Ectodermal cell (in vitro differentiated cells): ENCODE measurements around the gene HK2.
"Not testable (repeated sequence)": the region's sequence is repeated elsewhere in the genome, so short reads cannot be mapped to it uniquely, and the experiment has no call there.

Experiments used
- H3K27ac ChIP-seq: 2 replicates; pipeline ENCODE4 v1.7.0; 2013; ENCODE audit warnings: mild to moderate bottlenecking, low read depth, low read length; ENCODE audit not compliant: insufficient read depth, poor library complexity, severe bottlenecking
- H3K27me3 ChIP-seq: 2 replicates; pipeline ENCODE4 v1.7.0; 2013; ENCODE audit warnings: mild to moderate bottlenecking, low read length; ENCODE audit not compliant: insufficient read depth, control insufficient read depth, poor library complexity, severe bottlenecking
- H3K36me3 ChIP-seq: one replicate; pipeline ENCODE4 v1.7.0; 2013; ENCODE audit warnings: low read length; ENCODE audit not compliant: control insufficient read depth, insufficient read depth
- H3K4me1 ChIP-seq: one replicate; pipeline ENCODE4 v1.7.0; 2013; ENCODE audit warnings: low read length; ENCODE audit not compliant: control insufficient read depth, insufficient read depth
- H3K4me3 ChIP-seq: 2 replicates; pipeline ENCODE4 v1.7.0; 2013; ENCODE audit warnings: low read depth, low read length, control low read depth; ENCODE audit not compliant: insufficient read depth
- H3K9me3 ChIP-seq: 2 replicates; pipeline ENCODE4 v1.7.0; 2013; ENCODE audit warnings: mild to moderate bottlenecking, low read length, moderate library complexity; ENCODE audit not compliant: control insufficient read depth
- WGBS, 2 experiments: methylation state at CpG; one replicate each; pipeline ENCODE4 v1.1.7; 2013; ENCODE audit warnings: missing lambda C conversion rate in 2 of 2; 5-methylcytosine and 5-hydroxymethylcytosine counted together

Gene HK2

GRCh38 chr2:74816540-74817303 lies 17.2 kb upstream of the HK2 start:
- no peak overlapping the region for H3K27ac ChIP-seq
- H3K4me3 ChIP-seq: no peak overlapping the region
- H3K36me3 ChIP-seq: no peaks in the 10 kb centered on the region

GRCh38 chr2:74817304-74817675 lies 16.6 kb upstream of the HK2 start:
- Histone ChIP-seq H3K9me3 (no peaks in the 10 kb centered on the region), H3K4me1 (peaks cover 5% of the 10 kb centered on the region), H3K36me3 (no peaks in the 10 kb centered on the region), H3K27ac (no peak overlapping the region), H3K4me3 (no peak overlapping the region), H3K27me3 (peaks cover 71% of the 10 kb centered on the region)
- WGBS, 2 experiments: 90 to 95% methylated on average over 1 of the region's 1 CpG

More at GRCh38 chr2:74816540-74817303, 17.2 kb upstream of the HK2 start:
- WGBS, 2 experiments: 76 to 81% methylated on average over 7 of the region's 7 CpGs
- peaks cover 65% of the 10 kb centered on the region for H3K27me3 ChIP-seq
- no peaks in the 10 kb centered on the region for H3K4me1 ChIP-seq
- no peaks in the 10 kb centered on the region for H3K9me3 ChIP-seq

GRCh38 chr2:74819702-74820101 lies 14.2 kb upstream of the HK2 start:
- H3K4me3 ChIP-seq: no peak overlapping the region
- H3K27ac ChIP-seq: no peak overlapping the region
- H3K4me1 ChIP-seq: peaks cover 18% of the 10 kb centered on the region
- no peaks in the 10 kb centered on the region for H3K36me3 ChIP-seq
- no peaks in the 10 kb centered on the region for H3K9me3 ChIP-seq
- H3K27me3 ChIP-seq: peaks cover 64% of the 10 kb centered on the region

GRCh38 chr2:74821177-74822126 lies 12.5 kb upstream of the HK2 start:
- Histone ChIP-seq H3K27ac (no peak overlapping the region), H3K4me1 (peaks cover 18% of the 10 kb centered on the region), H3K9me3 (no peaks in the 10 kb centered on the region), H3K27me3 (peaks cover 68% of the 10 kb centered on the region), H3K4me3 (no peak overlapping the region), H3K36me3 (no peaks in the 10 kb centered on the region)
- 87 to 94% methylated on average over 2 to 3 of the region's 3 CpGs for WGBS, 2 experiments

- no peaks in the 10 kb centered on the region for H3K36me3 ChIP-seq
- peaks cover 71% of the 10 kb centered on the region for H3K27me3 ChIP-seq
- WGBS, 2 experiments: 2 to 4% methylated on average over 2 of the region's 3 CpGs
- H3K9me3 ChIP-seq: no peaks in the 10 kb centered on the region
- no peak overlapping the region for H3K4me3 ChIP-seq
- H3K4me1 ChIP-seq: peaks cover 18% of the 10 kb centered on the region
- peak overlapping the region; percentile 4 for H3K27ac ChIP-seq
Measured at GRCh38 chr2:74822771-74823566, 11.0 kb upstream of the HK2 start.

GRCh38 chr2:74824679-74825078 lies 9.2 kb upstream of the HK2 start:
- 83 to 93% methylated on average over 3 of the region's 4 CpGs for WGBS, 2 experiments
- no peaks in the 10 kb centered on the region for H3K9me3 ChIP-seq
- H3K27me3 ChIP-seq: peaks cover 74% of the 10 kb centered on the region
- H3K27ac ChIP-seq: no peak overlapping the region
- H3K36me3 ChIP-seq: no peaks in the 10 kb centered on the region
- peaks cover 18% of the 10 kb centered on the region for H3K4me1 ChIP-seq
- no peak overlapping the region for H3K4me3 ChIP-seq

GRCh38 chr2:74828543-74828942 lies 5.4 kb upstream of the HK2 start:
- no peak overlapping the region for H3K27ac ChIP-seq
- WGBS, 2 experiments: 50 to 70% methylated on average over 1 to 2 of the region's 2 CpGs
- no peaks in the 10 kb centered on the region for H3K4me1 ChIP-seq
- no peaks in the 10 kb centered on the region for H3K9me3 ChIP-seq
- no peaks in the 10 kb centered on the region for H3K36me3 ChIP-seq
- peaks cover 70% of the 10 kb centered on the region for H3K27me3 ChIP-seq
- H3K4me3 ChIP-seq: no peak overlapping the region

- 80 to 82% methylated on average over 7 of the region's 7 CpGs for WGBS, 2 experiments
Measured at GRCh38 chr2:74831693-74832530, 2.0 kb upstream of the HK2 start.

GRCh38 chr2:74834234-74834791 lies 386 bp downstream of the HK2 start:
- not testable (repeated sequence) for H3K9me3 ChIP-seq, H3K36me3 ChIP-seq
- H3K4me3 ChIP-seq: peak overlapping the region; percentile 90
- WGBS, 2 experiments: 0% methylated on average over 51 of the region's 51 CpGs
- H3K27me3 ChIP-seq: peaks cover 23% of the 10 kb centered on the region
- H3K27ac ChIP-seq: peak overlapping the region; percentile 47
- peaks cover 14% of the 10 kb centered on the region for H3K4me1 ChIP-seq

More at GRCh38 chr2:74831693-74832530, 2.0 kb upstream of the HK2 start:
- Histone ChIP-seq H3K27me3 (peaks cover 44% of the 10 kb centered on the region), H3K4me3 (no peak overlapping the region), H3K4me1 (peaks cover 13% of the 10 kb centered on the region), H3K27ac (no peak overlapping the region), H3K36me3 (no peaks in the 10 kb centered on the region), H3K9me3 (no peaks in the 10 kb centered on the region)
